Measurements from ENCODE around the gene PTGIS. TPM values are rescaled to one million over a fixed set of nuclear protein-coding genes. Genes with fewer than 3 reads are reported as not detected.
A peak's percentile ranks its signal among the peaks of the same experiment; 100 is the strongest.

The PTGIS gene
- total RNA-seq, 1 experiment from 2014 or later, result 20.0 TPM

- H4K20me1 ChIP-seq (ENCODE audit: control insufficient read depth, insufficient read depth, insufficient read length), result no peaks in the 10 kb centered on the region
- no peak overlapping the region for H3K4me3 Mint-ChIP-seq
- no peak overlapping the region for H2AFZ ChIP-seq (ENCODE audit: low read length)
- no peak overlapping the region for H2BK5ac ChIP-seq (ENCODE audit: insufficient read length, low read length)
- H2BK20ac ChIP-seq (ENCODE audit: low read depth, low read length, poor library complexity, severe bottlenecking), result no peak overlapping the region
- H3K18ac ChIP-seq (ENCODE audit: insufficient read length, low read depth, low read length), result no peak overlapping the region
- H2BK15ac ChIP-seq (ENCODE audit: low read depth, low read length), result no peak overlapping the region
- H3K56ac ChIP-seq (ENCODE audit: insufficient read length, low read depth, low read length), result no peak overlapping the region
- H3K27me3 Mint-ChIP-seq (ENCODE audit: low read depth), result no peaks in the 10 kb centered on the region
- TF ChIP-seq CTCF (conservative IDR thresholded peaks at IDR 0.05), result peak; percentile 84
- H4K5ac ChIP-seq (ENCODE audit: insufficient read length, low read depth, low read length), result no peak overlapping the region
- H2AK5ac ChIP-seq (ENCODE audit: insufficient read length, low read length), result no peak overlapping the region
- DNase-seq, result peak; percentile 77
- H2BK120ac ChIP-seq (ENCODE audit: low read depth, low read length, poor library complexity, severe bottlenecking), result no peak overlapping the region
- H3K23ac ChIP-seq (ENCODE audit: insufficient read length, low read depth, low read length), result no peak overlapping the region
- no peaks in the 10 kb centered on the region for H3K79me1 ChIP-seq (ENCODE audit: insufficient read depth, low read depth, low read length, poor library complexity, severe bottlenecking)
- no peaks in the 10 kb centered on the region for H3K23me2 ChIP-seq (ENCODE audit: insufficient read length, low read depth, low read length, poor library complexity, severe bottlenecking)
- H3K4me2 ChIP-seq (ENCODE audit: insufficient read depth, insufficient read length, low read length), result no peak overlapping the region
- peaks cover 0 to 2% of the 10 kb centered on the region in 2 experiments; a peak in 1 of 5 replicates for H3K9me3 Mint-ChIP-seq
- H3K4me1 Mint-ChIP-seq, result no peaks in the 10 kb centered on the region
- no peak overlapping the region for H3T11ph ChIP-seq (ENCODE audit: low read length)
- no peak overlapping the region for H2BK12ac ChIP-seq (ENCODE audit: insufficient read length, low read depth, low read length)
- H3K36me3 Mint-ChIP-seq (ENCODE audit: insufficient read depth in 1 of 3, low read depth in 3 of 3), result peaks cover 5 to 36% (median 23%) of the 10 kb centered on the region in 3 experiments; a peak in 6 of 7 replicates
- no peak overlapping the region for H3K27ac Mint-ChIP-seq
- no peak overlapping the region for H3K4ac ChIP-seq (ENCODE audit: low read depth, low read length)
- no peak overlapping the region for H4K8ac ChIP-seq (replicated peaks; ENCODE audit: insufficient read length, low read depth, low read length)
- H3K27me3 ChIP-seq (ENCODE audit: insufficient read depth, low read length), result no peaks in the 10 kb centered on the region
- H3K9ac ChIP-seq (ENCODE audit: extremely low read depth, insufficient read length, low read length), result no peak overlapping the region
- no peaks in the 10 kb centered on the region for H3K9me3 ChIP-seq (ENCODE audit: control insufficient read depth, low read depth, low read length)
- no peak overlapping the region for H3K27ac ChIP-seq (ENCODE audit: insufficient read length, low read depth, low read length)
- no peaks in the 10 kb centered on the region for H3K4me1 ChIP-seq (ENCODE audit: insufficient read depth, low read length)
- no peak overlapping the region for H3K14ac ChIP-seq (ENCODE audit: insufficient read depth, low read length)
- H4K91ac ChIP-seq (ENCODE audit: insufficient read length, low read depth, low read length), result no peak overlapping the region
- no CpG with 5 or more reads among the region's 3 CpGs for WGBS (ENCODE audit: extremely low coverage, insufficient read length, low lambda C conversion rate)
- H3K79me2 ChIP-seq (ENCODE audit: insufficient read depth, low read length), result no peaks in the 10 kb centered on the region
Measured at GRCh38 chr20:49534255-49534712, 33.7 kb downstream of the PTGIS start.

Data from H9 (cell line).